Testis (tissue), 3 donors: ENCODE measurements around the gene UBE2E1. TPM values are rescaled to one million over a fixed set of nuclear protein-coding genes. Genes with fewer than 3 reads are reported as not detected.

ENCODE experiments used
- DNase-seq: peaks from one replicate; pipeline ENCODE4 v3.0.0-alpha.2; 2019
- H3K27ac ChIP-seq, 2 donors: fragments of 200-600 bp; sonication (generic); one replicate each; pipeline ENCODE4 v1.5.1; 2019
- H3K27me3 ChIP-seq: fragments of 200-600 bp; sonication (generic); one replicate; pipeline ENCODE4 v1.5.1; 2019
- H3K36me3 ChIP-seq: fragments of 200-600 bp; sonication (generic); one replicate; pipeline ENCODE4 v1.5.1; 2017; ENCODE audit warnings: low read depth; ENCODE audit errors: missing control alignments
- H3K4me1 ChIP-seq: fragments of 200-600 bp; sonication (generic); one replicate; pipeline ENCODE4 v1.5.1; 2019
- H3K4me3 ChIP-seq, 2 donors: fragments of 200-600 bp; sonication (generic); one replicate each; pipeline ENCODE4 v1.5.1; 2017 to 2019
- H3K9me3 ChIP-seq: fragments of 200-600 bp; sonication (generic); one replicate; pipeline ENCODE4 v1.5.1; 2017
- POLR2A ChIP-seq: fragments of 450-650 bp; IDR thresholded peaks from one replicate; pipeline ENCODE4 v1.6.1; 2017; ENCODE audit warnings: antibody characterized with exemption, mild to moderate bottlenecking, moderate library complexity
- WGBS, 2 donors: methylation state at CpG; one replicate each; pipeline ENCODE4 v1.1.5; 2018; 5-methylcytosine and 5-hydroxymethylcytosine counted together
- intact Hi-C: fragments of 100-400 bp; cut with DNase I; formaldehyde crosslinking; loops from one replicate; pipeline ENCODE4 v1.15.1; 2023; ENCODE audit warnings: low total_unique reads
- polyA plus RNA-seq: library from polyadenylated mRNA; stranded (reverse); fragments of 350-450 nt; fragmentation: Illumina TruSeq; extraction: RNeasy Lipid Tissue Mini Kit (QIAGEN cat#74804); gene quantifications from one replicate; pipeline ENCODE4 v1.2.3, GENCODE V29; 2014; ENCODE audit warnings: low read depth, low replicate concordance; ENCODE audit not compliant: insufficient read depth
- total RNA-seq, 2 donors: library from RNA; depleted of rRNA; stranded (reverse); fragments of >200 nt; gene quantifications; one replicate each; pipeline ENCODE4 v1.2.3, GENCODE V29; 2016
- TF ChIP-seq, protein P1 (sequence below), 3 experiments: fragments of 450-650 bp in 2 of 3; fragments of 200-600 bp in 1 of 3; sonication (generic) in 1 of 3; IDR thresholded peaks; one replicate each; pipeline ENCODE4 v1.5.1; 2016 to 2019; ENCODE audit warnings: antibody characterized with exemption in 3 of 3, mild to moderate bottlenecking in 2 of 3, moderate library complexity in 1 of 3

The UBE2E1 gene
- total and polyA plus RNA-seq, 3 donors from 2014 or later: 68.7 to 89.5 (median 82.2) TPM

DNA sequence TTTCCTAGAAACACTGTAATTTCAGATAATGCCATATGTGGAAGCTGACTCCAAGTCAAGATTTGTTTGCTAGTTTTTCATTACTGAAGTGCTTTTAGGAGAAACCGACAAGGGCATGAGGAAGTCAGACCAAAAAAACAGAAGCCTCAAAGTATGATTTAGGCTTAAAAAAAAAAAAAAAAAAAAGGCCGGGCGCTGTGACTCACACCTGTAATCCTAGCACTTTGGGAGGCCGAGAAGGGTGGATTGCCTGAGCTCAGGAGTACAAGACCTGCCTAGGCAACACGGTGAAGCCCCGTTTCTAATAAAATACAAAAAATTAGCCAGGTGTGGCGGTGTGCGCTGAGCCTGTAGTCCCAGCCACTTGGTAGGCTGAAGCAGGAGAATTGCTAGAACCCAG, 122.8 kb downstream of the UBE2E1 start:
- no peak overlapping the region for H3K4me3 ChIP-seq
- H3K4me1 ChIP-seq: no peaks in the 10 kb centered on the region
- 89 to 92% methylated on average over 8 of the region's 8 CpGs for WGBS, 2 donors
- DNase-seq: no peak
- intact Hi-C loops: no loop called here
- no peaks in the 10 kb centered on the region for H3K9me3 ChIP-seq
- no peaks in the 10 kb centered on the region for H3K36me3 ChIP-seq
- no peaks in the 10 kb centered on the region for H3K27me3 ChIP-seq
- H3K27ac ChIP-seq: no peak overlapping the region
- no peak for TF ChIP-seq POLR2A
- TF ChIP-seq, protein P1, sequence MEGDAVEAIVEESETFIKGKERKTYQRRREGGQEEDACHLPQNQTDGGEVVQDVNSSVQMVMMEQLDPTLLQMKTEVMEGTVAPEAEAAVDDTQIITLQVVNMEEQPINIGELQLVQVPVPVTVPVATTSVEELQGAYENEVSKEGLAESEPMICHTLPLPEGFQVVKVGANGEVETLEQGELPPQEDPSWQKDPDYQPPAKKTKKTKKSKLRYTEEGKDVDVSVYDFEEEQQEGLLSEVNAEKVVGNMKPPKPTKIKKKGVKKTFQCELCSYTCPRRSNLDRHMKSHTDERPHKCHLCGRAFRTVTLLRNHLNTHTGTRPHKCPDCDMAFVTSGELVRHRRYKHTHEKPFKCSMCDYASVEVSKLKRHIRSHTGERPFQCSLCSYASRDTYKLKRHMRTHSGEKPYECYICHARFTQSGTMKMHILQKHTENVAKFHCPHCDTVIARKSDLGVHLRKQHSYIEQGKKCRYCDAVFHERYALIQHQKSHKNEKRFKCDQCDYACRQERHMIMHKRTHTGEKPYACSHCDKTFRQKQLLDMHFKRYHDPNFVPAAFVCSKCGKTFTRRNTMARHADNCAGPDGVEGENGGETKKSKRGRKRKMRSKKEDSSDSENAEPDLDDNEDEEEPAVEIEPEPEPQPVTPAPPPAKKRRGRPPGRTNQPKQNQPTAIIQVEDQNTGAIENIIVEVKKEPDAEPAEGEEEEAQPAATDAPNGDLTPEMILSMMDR (IDR thresholded peaks at IDR 0.05): no peak

DNA sequence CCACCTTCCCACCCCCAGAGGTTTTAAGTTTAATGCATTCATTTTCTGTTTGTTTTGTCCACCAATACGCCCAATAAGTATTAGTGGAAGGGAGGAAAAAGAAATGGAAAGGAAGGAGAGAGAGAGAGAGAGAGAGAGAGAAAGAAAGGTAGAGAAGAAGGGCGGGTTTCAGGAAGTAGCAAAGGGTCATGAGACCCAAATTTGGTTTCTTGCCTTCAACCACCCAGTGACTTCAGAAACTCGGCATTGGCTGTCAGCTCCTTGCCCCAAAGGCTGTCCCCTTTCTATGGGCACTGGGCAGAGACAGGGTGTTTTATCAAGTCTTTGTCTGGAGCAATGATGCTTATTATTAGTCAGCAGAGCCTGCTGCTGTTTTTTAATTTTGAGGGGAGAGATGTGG, 125.8 kb downstream of the UBE2E1 start:
- 88 to 92% methylated on average over 3 of the region's 3 CpGs for WGBS, 2 donors
- no peaks in the 10 kb centered on the region for H3K36me3 ChIP-seq
- H3K4me3 ChIP-seq: no peak overlapping the region
- H3K27ac ChIP-seq: no peak overlapping the region
- DNase-seq: no peak
- H3K9me3 ChIP-seq: no peaks in the 10 kb centered on the region
- no peaks in the 10 kb centered on the region for H3K27me3 ChIP-seq
- intact Hi-C loops: no loop called here
- H3K4me1 ChIP-seq: no peaks in the 10 kb centered on the region
- no peak for TF ChIP-seq POLR2A
- TF ChIP-seq, protein P1 (IDR thresholded peaks at IDR 0.05): no peak

DNA sequence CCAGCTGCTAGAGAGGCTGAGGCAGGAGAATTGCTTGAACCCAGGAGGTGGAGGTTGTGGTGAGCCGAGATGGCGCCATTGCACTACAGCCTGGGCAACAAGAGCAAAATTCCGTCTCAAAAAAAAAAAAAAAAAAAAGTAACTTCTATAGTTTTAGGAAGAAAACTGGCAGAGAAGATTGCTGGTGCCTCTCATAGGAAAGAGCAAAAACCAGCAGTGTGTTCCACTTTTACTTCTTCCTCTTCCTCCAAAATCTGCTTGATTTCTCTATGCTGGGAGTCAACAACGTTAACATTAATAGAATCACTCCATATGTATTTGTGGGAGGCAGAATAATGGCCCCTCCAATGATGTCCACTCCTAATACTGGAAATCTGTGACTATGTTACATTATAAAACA, 126.8 kb downstream of the UBE2E1 start:
- H3K36me3 ChIP-seq: no peaks in the 10 kb centered on the region
- H3K27me3 ChIP-seq: no peaks in the 10 kb centered on the region
- 74 to 84% methylated on average over 4 of the region's 4 CpGs for WGBS, 2 donors
- no peak for DNase-seq
- H3K4me3 ChIP-seq: no peak overlapping the region
- no peaks in the 10 kb centered on the region for H3K9me3 ChIP-seq
- no peaks in the 10 kb centered on the region for H3K4me1 ChIP-seq
- TF ChIP-seq, protein P1 (IDR thresholded peaks at IDR 0.05): no peak
- TF ChIP-seq POLR2A: no peak
- intact Hi-C loops: no loop called here
- H3K27ac ChIP-seq: no peak overlapping the region

DNA sequence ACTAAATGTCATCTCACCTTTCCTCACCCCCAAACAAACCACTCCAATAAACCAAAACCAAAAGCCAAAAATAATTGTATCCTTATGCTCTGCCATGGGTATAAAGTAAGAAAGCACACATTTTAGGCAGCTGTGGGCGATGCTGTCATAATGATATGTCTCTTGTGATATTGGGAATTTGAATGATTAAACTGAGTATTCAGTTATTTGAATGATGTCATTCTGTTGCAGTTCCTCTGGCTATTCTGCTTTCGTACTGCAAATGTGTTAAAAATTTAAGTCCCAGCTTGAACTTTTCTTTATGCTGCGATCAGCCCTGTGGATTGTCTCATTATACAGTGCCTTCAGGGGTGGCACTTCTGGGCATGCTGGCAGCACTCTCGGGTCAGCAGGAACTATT, 128.5 kb downstream of the UBE2E1 start:
- TF ChIP-seq, protein P1 (IDR thresholded peaks at IDR 0.05): no peak
- TF ChIP-seq POLR2A: no peak
- WGBS, 2 donors: 72 to 78% methylated on average over 4 of the region's 4 CpGs

DNA sequence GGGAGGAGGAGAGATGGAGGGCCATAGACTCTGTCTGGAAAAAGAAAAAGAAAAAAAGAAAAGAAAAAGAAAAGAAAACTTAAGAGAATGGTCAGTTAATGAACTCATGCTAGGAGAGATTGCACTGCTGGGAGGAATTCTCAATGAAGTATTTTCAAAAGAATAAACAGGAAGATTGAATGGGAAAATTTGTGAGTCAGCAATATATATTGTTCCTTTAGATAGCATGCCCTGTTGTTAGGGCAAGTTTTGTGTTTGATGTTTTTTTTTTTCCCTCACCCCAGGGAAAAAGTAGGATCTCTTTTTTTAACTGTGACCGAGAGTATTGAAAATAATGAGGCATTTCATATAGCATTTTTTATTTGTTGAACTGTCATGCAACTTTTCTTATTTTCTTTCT, 131.5 kb downstream of the UBE2E1 start:
- H3K36me3 ChIP-seq: no peaks in the 10 kb centered on the region
- no peaks in the 10 kb centered on the region for H3K4me1 ChIP-seq
- H3K4me3 ChIP-seq: no peak overlapping the region
- no peak overlapping the region for H3K27ac ChIP-seq
- 91 to 92% methylated on average over 1 of the region's 1 CpG for WGBS, 2 donors
- intact Hi-C loops: no loop called here
- no peaks in the 10 kb centered on the region for H3K9me3 ChIP-seq
- TF ChIP-seq, protein P1 (IDR thresholded peaks at IDR 0.05): no peak
- no peak for TF ChIP-seq POLR2A
- DNase-seq: no peak
- H3K27me3 ChIP-seq: no peaks in the 10 kb centered on the region

More for the DNA sequence above, 128.5 kb downstream of the UBE2E1 start:
- H3K36me3 ChIP-seq: no peaks in the 10 kb centered on the region
- H3K4me1 ChIP-seq: no peaks in the 10 kb centered on the region
- H3K27ac ChIP-seq: no peak overlapping the region
- H3K9me3 ChIP-seq: no peaks in the 10 kb centered on the region
- intact Hi-C loops: no loop called here
- H3K4me3 ChIP-seq: no peak overlapping the region
- H3K27me3 ChIP-seq: no peaks in the 10 kb centered on the region
- DNase-seq: no peak
